Measurements from ENCODE around the gene TLR1. TPM values are rescaled to one million over a fixed set of nuclear protein-coding genes. Genes with fewer than 3 reads are reported as not detected.
"Not testable (repeated sequence)": the region's sequence is repeated elsewhere in the genome, so short reads cannot be mapped to it uniquely, and the experiment has no call there.

Gene TLR1
- total RNA-seq, 2 donors from 2014 or later = 6.9 to 8.2 TPM

GRCh38 chr4:38782452-38783108, 22.0 kb downstream of the TLR1 start, which contains the start of gene TLR10:
Gene TLR10 (minus strand): TSS chr4:38782990. CDS start chr4:38775590, 7,400 bp downstream.
- ATAC-seq = peak; percentile 53 to 70
- intact Hi-C loops (cut with DNase I) = loop anchor here in 1 of 2 donors (2.0 kb wide), 1 partner anchor 604 kb away; no protein-coding TSS in a partner anchor
- DNase-seq = no peak

DNA sequence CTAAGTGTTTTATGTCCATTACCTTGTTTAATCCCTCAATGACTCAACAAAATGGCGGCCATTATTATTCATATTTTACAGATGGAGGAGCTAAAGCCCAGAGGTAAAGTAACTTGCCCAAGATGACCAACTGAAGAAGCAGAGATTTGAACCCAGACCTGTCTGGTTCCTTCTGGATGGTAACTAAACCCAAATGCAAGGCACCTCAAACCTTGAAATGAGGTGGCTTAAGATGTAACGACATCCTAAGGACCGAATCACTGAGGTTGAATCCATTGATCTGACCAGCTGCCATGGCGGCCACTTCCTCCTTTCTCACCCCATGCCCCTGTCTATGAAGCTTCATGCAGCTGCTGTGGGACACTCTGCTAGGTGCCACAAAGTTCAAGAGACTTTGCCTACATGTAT, 22.7 kb downstream of the TLR1 start:
- DNase-seq (no peak), ATAC-seq (no peak)
- intact Hi-C loops (cut with DNase I) = loop anchor here in 1 of 2 donors (2.0 kb wide), 1 partner anchor 603 kb away; no protein-coding TSS in a partner anchor

- intact Hi-C loops (cut with DNase I) = no loop called here
- no peak for ATAC-seq
- DNase-seq = no peak
Observed at GRCh38 chr4:38780833-38781484, 23.6 kb downstream of the TLR1 start.

DNA sequence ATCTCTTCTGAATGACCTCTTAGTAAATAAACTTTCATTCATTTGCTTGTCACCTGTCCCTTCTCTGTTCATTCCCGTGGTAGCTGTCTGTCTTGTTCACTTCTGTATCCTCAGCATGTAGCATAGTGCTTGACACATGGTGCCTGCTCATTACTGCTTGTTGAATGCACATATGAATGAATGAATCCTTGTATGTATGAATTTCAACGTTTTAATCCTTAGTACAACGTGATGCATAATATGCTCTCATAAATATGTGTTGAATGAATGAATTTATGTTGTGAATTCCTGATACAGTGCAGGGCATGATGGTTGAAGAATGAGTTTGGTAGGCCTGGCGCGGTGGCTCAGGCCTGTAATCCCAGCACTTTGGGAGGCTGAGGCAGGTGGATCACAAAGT, 24.8 kb downstream of the TLR1 start:
- DNase-seq = no peak
- intact Hi-C loops (cut with DNase I) = no loop called here
- no peak for ATAC-seq

DNA sequence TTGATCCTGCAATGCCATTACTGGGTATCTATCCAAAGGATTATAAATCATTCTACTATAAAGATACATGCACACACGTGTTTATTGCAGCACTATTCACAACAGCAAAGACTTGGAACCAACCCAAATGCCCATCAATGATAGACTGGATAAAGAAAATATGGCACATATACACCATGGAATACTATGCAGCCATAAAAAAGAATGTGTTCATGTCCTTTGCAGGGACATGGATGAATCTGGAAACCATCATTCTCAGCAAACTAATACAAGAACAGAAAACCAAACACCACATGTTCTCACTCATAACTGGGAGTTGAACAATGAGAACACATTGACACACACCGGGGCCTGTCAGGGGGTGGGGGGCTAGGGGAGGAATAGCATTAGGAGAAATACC, 26.7 kb downstream of the TLR1 start:
- intact Hi-C loops (cut with DNase I); ATAC-seq; DNase-seq: not testable (repeated sequence)

- intact Hi-C loops (cut with DNase I) = no loop called here
- no peak for ATAC-seq
Observed at GRCh38 chr4:38775326-38775725, 29.3 kb downstream of the TLR1 start.

DNA sequence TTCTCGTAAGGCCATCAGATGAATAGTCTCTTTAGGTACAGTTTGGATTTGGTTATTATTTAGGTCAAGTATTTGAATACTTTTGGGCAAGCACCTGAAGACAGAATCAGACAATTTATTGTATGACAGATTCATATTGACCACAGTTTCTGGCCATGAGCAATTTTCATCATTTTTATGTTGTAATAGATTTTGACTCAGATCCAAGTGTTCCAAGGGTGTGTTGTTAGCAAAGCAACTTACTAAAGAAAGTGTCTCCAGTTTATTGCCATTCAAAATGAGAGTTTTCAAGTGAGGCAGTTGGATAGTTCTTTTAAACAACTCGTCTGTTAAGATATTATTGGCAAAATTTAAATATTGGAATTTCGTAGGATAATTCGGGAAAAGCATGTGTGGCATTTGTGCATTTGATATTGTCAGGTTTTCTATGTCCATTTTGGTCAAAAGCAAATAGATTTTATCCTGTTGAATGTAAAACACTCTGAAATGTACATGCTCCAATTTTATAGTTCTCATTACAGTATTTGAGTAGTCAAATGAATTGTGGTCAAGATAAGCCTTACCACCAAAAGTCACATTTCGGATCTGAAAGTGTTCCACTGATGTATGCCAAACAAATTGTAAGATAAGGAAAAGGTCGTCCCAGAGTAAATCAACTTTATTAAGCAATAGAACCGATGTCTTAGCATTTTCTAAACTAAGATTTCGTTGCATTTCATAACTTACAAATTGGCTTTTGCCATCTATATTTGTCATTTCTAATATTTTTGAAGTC, 30.2 kb downstream of the TLR1 start:
- DNase-seq (no peak), ATAC-seq (no peak)
- intact Hi-C loops (cut with DNase I) = no loop called here

More at GRCh38 chr4:38775326-38775725, 29.3 kb downstream of the TLR1 start:
- no peak for DNase-seq

GRCh38 chr4:38770281-38770680, 34.3 kb downstream of the TLR1 start:
- ATAC-seq; intact Hi-C loops (cut with DNase I); DNase-seq: not testable (repeated sequence)

DNA sequence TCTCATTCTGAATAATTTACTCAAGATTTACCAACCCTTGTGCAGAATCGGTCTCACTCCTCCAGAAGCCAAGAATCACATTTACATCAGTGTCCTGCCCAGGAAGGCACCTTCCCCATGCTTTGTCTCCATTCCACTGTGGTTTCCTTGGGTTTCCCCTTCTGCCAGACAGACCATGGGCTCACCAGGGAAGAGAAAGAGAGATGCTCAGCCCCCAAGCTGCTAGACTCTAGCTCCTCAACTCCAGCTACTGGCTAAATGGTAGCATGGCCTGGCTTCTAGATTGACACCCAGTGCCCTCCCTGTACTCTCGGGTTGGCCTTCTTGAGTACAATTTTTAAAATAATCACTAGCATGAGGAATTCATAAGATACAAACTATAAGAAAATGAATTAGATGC, 34.7 kb downstream of the TLR1 start:
- ATAC-seq = no peak
- intact Hi-C loops (cut with DNase I) = no loop called here
- DNase-seq = no peak

DNA sequence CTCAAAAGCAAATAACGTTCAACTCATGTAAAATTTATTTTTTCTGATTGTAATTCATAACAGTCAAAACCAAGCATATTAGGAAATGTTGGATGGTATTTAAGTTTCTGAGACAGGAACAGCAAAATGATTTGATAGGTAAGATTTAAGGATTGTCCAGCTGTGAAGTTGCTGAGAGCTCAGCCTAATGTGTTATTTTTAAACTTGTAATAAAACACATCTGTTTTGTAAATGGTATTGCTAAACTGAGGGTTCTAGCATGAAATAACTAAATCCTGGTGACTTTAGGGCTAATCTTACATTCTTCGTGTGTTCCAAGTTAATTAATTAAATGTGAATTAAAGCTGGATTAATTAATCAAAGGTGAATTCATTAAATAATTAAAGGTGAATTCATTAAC, 35.1 kb downstream of the TLR1 start:
- no peak for ATAC-seq
- no peak for DNase-seq
- intact Hi-C loops (cut with DNase I) = no loop called here

- ATAC-seq (peak; percentile 53 to 71), DNase-seq (no peak)
- intact Hi-C loops (cut with DNase I) = no loop called here
Observed at GRCh38 chr4:38768968-38769394, 35.6 kb downstream of the TLR1 start.

- DNase-seq; intact Hi-C loops (cut with DNase I); ATAC-seq: not testable (repeated sequence)
Observed at GRCh38 chr4:38766940-38767339, 37.7 kb downstream of the TLR1 start.

DNA sequence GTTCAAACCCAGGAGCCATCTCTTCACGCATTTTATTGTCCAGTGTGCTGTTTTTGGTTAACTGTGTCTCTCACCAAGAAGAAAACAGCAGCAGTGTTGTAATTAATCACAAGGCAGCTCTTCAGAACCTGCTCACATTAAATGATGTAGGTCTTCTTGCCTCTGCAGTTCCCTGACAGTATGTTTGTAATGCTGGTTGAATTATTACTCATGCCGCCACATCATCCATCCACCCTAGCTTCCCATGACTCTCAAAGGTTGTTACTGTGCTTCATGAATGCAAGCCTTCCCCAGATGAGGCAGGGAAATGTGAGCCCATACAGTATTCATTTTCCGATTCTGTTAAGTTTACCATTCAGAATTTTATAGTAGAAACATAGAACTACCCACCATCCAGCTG, 39.2 kb downstream of the TLR1 start:
- intact Hi-C loops (cut with DNase I) = no loop called here
- DNase-seq (no peak), ATAC-seq (no peak)

DNA sequence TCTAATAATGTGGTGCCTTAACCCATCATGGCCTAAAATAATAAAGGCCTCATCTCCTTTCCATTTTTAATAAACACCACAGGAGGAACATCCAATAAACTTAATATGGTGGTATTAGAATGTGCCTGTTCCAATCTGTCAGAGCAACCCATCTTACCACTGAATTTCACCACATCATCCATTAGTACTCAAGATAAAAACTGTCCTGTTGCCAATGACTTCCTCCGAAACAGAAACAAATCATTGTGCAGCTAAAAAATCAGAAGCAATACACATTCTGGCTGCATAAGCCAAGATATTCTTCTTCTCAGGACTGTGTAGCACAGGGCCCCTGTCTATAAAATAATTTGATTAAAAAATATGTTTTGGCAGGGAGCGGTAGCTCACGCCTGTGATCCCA, 40.3 kb downstream of the TLR1 start:
- intact Hi-C loops (cut with DNase I) = no loop called here
- no peak for DNase-seq
- no peak for ATAC-seq

GRCh38 chr4:38762560-38762959, 42.0 kb downstream of the TLR1 start:
- DNase-seq (no peak), ATAC-seq (no peak)
- intact Hi-C loops (cut with DNase I) = no loop called here

DNA sequence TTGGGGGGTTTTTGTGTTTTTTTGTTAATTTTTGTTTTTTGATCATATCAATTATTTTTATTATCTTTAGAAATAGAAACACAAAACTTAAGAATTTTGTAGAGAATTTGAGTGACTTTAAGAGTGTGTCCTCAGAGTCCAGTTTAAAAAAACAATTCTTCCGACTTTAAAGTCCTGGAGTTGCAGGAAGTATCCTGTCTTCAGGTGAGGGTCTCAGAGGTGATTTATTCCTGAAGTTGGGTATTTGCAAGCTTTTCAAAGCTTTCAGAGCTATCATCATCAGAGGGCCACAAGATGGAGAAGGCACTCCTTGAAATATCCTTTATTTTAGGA, 44.8 kb downstream of the TLR1 start:
- DNase-seq (no peak), ATAC-seq (no peak)
- intact Hi-C loops (cut with DNase I) = loop anchor here in 1 of 2 donors (5.0 kb wide), 2 partner anchors 98 to 378 kb away; partner anchors contain the start of gene TLR6

- intact Hi-C loops (cut with DNase I) = loop anchor here in 1 of 2 donors (5.0 kb wide), 2 partner anchors 98 to 378 kb away; partner anchors contain the start of gene TLR6
- DNase-seq = peak; percentile 62
- peak; percentile 89 to 90 for ATAC-seq
Observed at GRCh38 chr4:38759113-38759789, 45.3 kb downstream of the TLR1 start.

- DNase-seq (no peak), ATAC-seq (no peak)
- intact Hi-C loops (cut with DNase I) = loop anchor here in 1 of 2 donors (5.0 kb wide), 2 partner anchors 99 to 379 kb away; partner anchors contain the start of gene TLR6
Observed at GRCh38 chr4:38757945-38758600, 46.5 kb downstream of the TLR1 start.

Data from left cardiac atrium (tissue), 4 donors.